ENCODE measurements around the gene BDH2. TPM values are rescaled to one million over a fixed set of nuclear protein-coding genes. Genes with fewer than 3 reads are reported as not detected.

Gene BDH2
- 57.8 and 95.4 TPM in 2 replicates for polyA plus RNA-seq (2012; rRNA removed)
- polyA plus RNA-seq (2012; cell fraction: cytosol; rRNA removed) = 56.8 and 57.6 TPM in 2 replicates
- polyA plus RNA-seq (2012; cell fraction: nucleus; rRNA removed) = 121 and 237 TPM in 2 replicates

DNA sequence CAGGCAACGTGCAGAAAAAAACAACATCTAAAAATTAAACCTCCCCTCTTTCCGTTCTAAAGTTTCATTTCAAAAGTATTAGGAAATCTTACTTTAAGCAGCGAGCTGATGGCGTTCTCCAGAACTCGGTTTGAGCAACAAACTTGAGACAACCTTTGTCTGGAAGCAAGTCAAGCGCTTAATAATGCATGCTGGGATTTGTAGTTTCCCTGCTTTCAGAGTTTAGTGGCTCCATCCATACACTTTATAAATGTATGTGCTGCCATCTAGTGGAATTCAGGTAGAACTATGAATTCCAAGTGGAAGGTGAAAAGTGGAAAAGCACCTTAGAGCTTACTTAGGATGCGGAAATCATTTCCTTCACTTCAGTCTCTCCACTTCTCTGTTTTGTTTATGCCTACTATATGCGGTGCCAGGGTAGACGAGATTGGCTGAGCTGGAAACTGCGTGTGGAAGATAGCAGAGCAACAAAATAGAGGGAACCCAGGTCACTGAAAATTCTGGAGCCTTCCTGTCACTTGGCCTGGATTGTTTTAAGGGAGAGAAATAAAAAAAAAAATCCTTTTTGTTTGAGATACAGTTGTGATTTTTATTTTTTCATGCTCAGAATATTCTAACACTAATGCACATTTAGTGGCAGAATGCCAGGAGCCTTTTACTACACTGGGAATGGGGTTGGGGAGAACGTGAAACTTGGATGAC, at the start of gene BDH2:
Gene BDH2 (minus strand): TSS at position 144 of the 702 bp plus-strand sequence. CDS start 3,580 bp downstream, outside the sequence.
- peak within 1 kb of the TSS; percentile 84 for H3K4me2 ChIP-seq
- peaks cover 10% of the 10 kb centered on the region; the same call in 1 of the 2 replicates for H3K79me2 ChIP-seq (ENCODE audit: insufficient read depth)
- 13% methylated on average over 11 of the region's 11 CpGs for WGBS (ENCODE audit: low lambda C conversion rate)
- ChIA-PET POLR2A (interaction anchor here (0.6 kb wide), 1 partner anchor 598 kb away, joined by 4 read pairs; no protein-coding TSS in a partner anchor), CTCF (interaction anchor here (0.6 to 3.0 kb wide), 28 partner anchors 9 to 672 kb away, joined by 3 to 26 read pairs (median 4); no protein-coding TSS in a partner anchor)
- H3K9me2 ChIP-seq = no peaks in the 10 kb centered on the region
- DNase-seq = peak; percentile 64
- peak within 1 kb of the TSS; percentile 53 to 79 for H3K27ac ChIP-seq (ENCODE audit: low read depth in 2 of 2, low read length in 1 of 2)
- H4K20me1 ChIP-seq (ENCODE audit: insufficient read depth) = no peaks in the 10 kb centered on the region
- peak within 1 kb of the TSS; percentile 93 for H2AFZ ChIP-seq (ENCODE audit: low read depth)
- H3K27me3 ChIP-seq (ENCODE audit: insufficient read depth) = no peaks in the 10 kb centered on the region
- peaks cover 3% of the 10 kb centered on the region for H3F3A ChIP-seq (replicated peaks; ENCODE audit: insufficient read depth)
- peaks cover 7 to 8% of the 10 kb centered on the region in 2 experiments; a peak in 3 of 4 replicates for H3K4me1 ChIP-seq (ENCODE audit: control insufficient read depth in 1 of 2, insufficient read depth in 2 of 2, low read depth in 1 of 2, low read length in 1 of 2)
- H3K9ac ChIP-seq = peak within 1 kb of the TSS; percentile 64
- H3K4me3 ChIP-seq (ENCODE audit: low read depth in 2 of 2, low read length in 1 of 2) = peak within 1 kb of the TSS; percentile 58 to 62
- H3K9me3 ChIP-seq = no peaks in the 10 kb centered on the region
- H3K36me3 ChIP-seq (replicated peaks in 1 of 2; ENCODE audit: control insufficient read depth in 1 of 2, insufficient read depth in 2 of 2, low read length in 1 of 2) = no peaks in the 10 kb centered on the region
- TF ChIP-seq, protein P1, sequence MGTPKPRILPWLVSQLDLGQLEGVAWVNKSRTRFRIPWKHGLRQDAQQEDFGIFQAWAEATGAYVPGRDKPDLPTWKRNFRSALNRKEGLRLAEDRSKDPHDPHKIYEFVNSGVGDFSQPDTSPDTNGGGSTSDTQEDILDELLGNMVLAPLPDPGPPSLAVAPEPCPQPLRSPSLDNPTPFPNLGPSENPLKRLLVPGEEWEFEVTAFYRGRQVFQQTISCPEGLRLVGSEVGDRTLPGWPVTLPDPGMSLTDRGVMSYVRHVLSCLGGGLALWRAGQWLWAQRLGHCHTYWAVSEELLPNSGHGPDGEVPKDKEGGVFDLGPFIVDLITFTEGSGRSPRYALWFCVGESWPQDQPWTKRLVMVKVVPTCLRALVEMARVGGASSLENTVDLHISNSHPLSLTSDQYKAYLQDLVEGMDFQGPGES (IDR thresholded peaks at IDR 0.05; ENCODE audit: low read depth, low read length) = no peak; the same call in 1 of the 2 replicates
- TF ChIP-seq SIN3A (IDR thresholded peaks at IDR 0.05; ENCODE audit: borderline replicate concordance, low read depth, low read length) (no peak; the same call in 1 of the 2 replicates), NFIC (IDR thresholded peaks at IDR 0.05; ENCODE audit: borderline replicate concordance) (peak; percentile 58; the same call in 1 of the 2 replicates), FOXM1 (IDR thresholded peaks at IDR 0.05; ENCODE audit: low read depth) (no peak), RAD21 (IDR thresholded peaks at IDR 0.05; ENCODE audit: low read length) (peak; percentile 89), EP300 (IDR thresholded peaks at IDR 0.05; ENCODE audit: borderline replicate concordance in 1 of 2, low read depth in 1 of 2, low read length in 1 of 2) (no peak), RXRA (IDR thresholded peaks at IDR 0.05; ENCODE audit: borderline replicate concordance, low read depth) (no peak), POLR2AphosphoS5 (IDR thresholded peaks at IDR 0.05; ENCODE audit: low read depth, low read length) (peak; percentile 80), CHD2 (IDR thresholded peaks at IDR 0.05; ENCODE audit: low read length, partially characterized antibody) (peak; percentile 81), YY1 (IDR thresholded peaks at IDR 0.05; ENCODE audit: low read depth) (0 out of 2 replicates have a peak, but pooled peaks have one; percentile 18), JUND (IDR thresholded peaks at IDR 0.05) (no peak), MEF2A (IDR thresholded peaks at IDR 0.05; ENCODE audit: borderline replicate concordance, low read depth) (no peak), TEAD4 (IDR thresholded peaks at IDR 0.05; ENCODE audit: borderline replicate concordance, insufficient read depth) (no peak), GATA2 (CRISPR knock-in tag; IDR thresholded peaks at IDR 0.05) (no peak), TCF12 (IDR thresholded peaks at IDR 0.05) (no peak), EZH2phosphoT487 (IDR thresholded peaks at IDR 0.05; ENCODE audit: borderline replicate concordance, low read depth) (no peak), ELF1 (IDR thresholded peaks at IDR 0.05) (no peak), MXI1 (IDR thresholded peaks at IDR 0.05; ENCODE audit: low read depth, low read length) (peak; percentile 69; the same call in 1 of the 2 replicates), SMC3 (IDR thresholded peaks at IDR 0.05; ENCODE audit: low read depth, low read length) (peak; percentile 46), RFX5 (IDR thresholded peaks at IDR 0.05; ENCODE audit: low read length) (no peak)
- TF ChIP-seq, protein P2, sequence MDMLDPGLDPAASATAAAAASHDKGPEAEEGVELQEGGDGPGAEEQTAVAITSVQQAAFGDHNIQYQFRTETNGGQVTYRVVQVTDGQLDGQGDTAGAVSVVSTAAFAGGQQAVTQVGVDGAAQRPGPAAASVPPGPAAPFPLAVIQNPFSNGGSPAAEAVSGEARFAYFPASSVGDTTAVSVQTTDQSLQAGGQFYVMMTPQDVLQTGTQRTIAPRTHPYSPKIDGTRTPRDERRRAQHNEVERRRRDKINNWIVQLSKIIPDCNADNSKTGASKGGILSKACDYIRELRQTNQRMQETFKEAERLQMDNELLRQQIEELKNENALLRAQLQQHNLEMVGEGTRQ (IDR thresholded peaks at IDR 0.05; ENCODE audit: borderline replicate concordance, low read depth, low read length) = no peak
- TF ChIP-seq, protein P3, sequence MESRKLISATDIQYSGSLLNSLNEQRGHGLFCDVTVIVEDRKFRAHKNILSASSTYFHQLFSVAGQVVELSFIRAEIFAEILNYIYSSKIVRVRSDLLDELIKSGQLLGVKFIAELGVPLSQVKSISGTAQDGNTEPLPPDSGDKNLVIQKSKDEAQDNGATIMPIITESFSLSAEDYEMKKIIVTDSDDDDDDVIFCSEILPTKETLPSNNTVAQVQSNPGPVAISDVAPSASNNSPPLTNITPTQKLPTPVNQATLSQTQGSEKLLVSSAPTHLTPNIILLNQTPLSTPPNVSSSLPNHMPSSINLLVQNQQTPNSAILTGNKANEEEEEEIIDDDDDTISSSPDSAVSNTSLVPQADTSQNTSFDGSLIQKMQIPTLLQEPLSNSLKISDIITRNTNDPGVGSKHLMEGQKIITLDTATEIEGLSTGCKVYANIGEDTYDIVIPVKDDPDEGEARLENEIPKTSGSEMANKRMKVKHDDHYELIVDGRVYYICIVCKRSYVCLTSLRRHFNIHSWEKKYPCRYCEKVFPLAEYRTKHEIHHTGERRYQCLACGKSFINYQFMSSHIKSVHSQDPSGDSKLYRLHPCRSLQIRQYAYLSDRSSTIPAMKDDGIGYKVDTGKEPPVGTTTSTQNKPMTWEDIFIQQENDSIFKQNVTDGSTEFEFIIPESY (IDR thresholded peaks at IDR 0.05; ENCODE audit: borderline replicate concordance, low read depth) = no peak
- TF ChIP-seq, protein P4, sequence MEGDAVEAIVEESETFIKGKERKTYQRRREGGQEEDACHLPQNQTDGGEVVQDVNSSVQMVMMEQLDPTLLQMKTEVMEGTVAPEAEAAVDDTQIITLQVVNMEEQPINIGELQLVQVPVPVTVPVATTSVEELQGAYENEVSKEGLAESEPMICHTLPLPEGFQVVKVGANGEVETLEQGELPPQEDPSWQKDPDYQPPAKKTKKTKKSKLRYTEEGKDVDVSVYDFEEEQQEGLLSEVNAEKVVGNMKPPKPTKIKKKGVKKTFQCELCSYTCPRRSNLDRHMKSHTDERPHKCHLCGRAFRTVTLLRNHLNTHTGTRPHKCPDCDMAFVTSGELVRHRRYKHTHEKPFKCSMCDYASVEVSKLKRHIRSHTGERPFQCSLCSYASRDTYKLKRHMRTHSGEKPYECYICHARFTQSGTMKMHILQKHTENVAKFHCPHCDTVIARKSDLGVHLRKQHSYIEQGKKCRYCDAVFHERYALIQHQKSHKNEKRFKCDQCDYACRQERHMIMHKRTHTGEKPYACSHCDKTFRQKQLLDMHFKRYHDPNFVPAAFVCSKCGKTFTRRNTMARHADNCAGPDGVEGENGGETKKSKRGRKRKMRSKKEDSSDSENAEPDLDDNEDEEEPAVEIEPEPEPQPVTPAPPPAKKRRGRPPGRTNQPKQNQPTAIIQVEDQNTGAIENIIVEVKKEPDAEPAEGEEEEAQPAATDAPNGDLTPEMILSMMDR (IDR thresholded peaks at IDR 0.05) = peak; percentile 73
- TF ChIP-seq, protein P5, sequence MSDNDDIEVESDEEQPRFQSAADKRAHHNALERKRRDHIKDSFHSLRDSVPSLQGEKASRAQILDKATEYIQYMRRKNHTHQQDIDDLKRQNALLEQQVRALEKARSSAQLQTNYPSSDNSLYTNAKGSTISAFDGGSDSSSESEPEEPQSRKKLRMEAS (IDR thresholded peaks at IDR 0.05; ENCODE audit: low read depth) = no peak; the same call in 1 of the 2 replicates
- TF ChIP-seq, protein P6, sequence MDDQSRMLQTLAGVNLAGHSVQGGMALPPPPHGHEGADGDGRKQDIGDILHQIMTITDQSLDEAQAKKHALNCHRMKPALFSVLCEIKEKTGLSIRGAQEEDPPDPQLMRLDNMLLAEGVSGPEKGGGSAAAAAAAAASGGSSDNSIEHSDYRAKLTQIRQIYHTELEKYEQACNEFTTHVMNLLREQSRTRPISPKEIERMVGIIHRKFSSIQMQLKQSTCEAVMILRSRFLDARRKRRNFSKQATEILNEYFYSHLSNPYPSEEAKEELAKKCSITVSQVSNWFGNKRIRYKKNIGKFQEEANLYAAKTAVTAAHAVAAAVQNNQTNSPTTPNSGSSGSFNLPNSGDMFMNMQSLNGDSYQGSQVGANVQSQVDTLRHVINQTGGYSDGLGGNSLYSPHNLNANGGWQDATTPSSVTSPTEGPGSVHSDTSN (IDR thresholded peaks at IDR 0.05) = no peak

All from SK-N-SH (cell line).